HG03097 (cell line): ENCODE data around the gene IRF5.

Experiments
- ATAC-seq: cut with Tn5 transposase; IDR thresholded peaks from one replicate; pipeline ENCODE4 v1.9.1; 2021; ENCODE audit not compliant: unreplicated experiment, low FRiP score

IRF5 gene

GRCh38 chr7:128937647-128938543 lies at the start of gene IRF5:
TSS of gene IRF5 (plus strand) at chr7:128937927. CDS start at chr7:128942082, 4,155 bp downstream.
- ATAC-seq, result no peak

- no peak for ATAC-seq
These were observed 49.5 kb upstream of the IRF5 start for GRCh38 chr7:128888039-128888755.

- ATAC-seq, result no peak
These were observed 49.0 kb upstream of the IRF5 start for GRCh38 chr7:128888756-128889095.

- ATAC-seq, result no peak
These were observed 48.6 kb upstream of the IRF5 start for GRCh38 chr7:128889121-128889520.

GRCh38 chr7:128890306-128891109 lies 47.2 kb upstream of the IRF5 start:
- ATAC-seq, result no peak

GRCh38 chr7:128891110-128891941 lies 46.4 kb upstream of the IRF5 start:
- ATAC-seq, result no peak

- ATAC-seq, result no peak
These were observed 45.8 kb upstream of the IRF5 start for GRCh38 chr7:128891942-128892269.

GRCh38 chr7:128892521-128893250 lies 45.0 kb upstream of the IRF5 start:
- no peak for ATAC-seq

- ATAC-seq, result no peak
These were observed 44.3 kb upstream of the IRF5 start for GRCh38 chr7:128893251-128894100.

GRCh38 chr7:128894101-128894440 lies 43.7 kb upstream of the IRF5 start:
- no peak for ATAC-seq

GRCh38 chr7:128895320-128895719 lies 42.4 kb upstream of the IRF5 start:
- ATAC-seq, result no peak

GRCh38 chr7:128899392-128899791 lies 38.3 kb upstream of the IRF5 start:
- ATAC-seq, result no peak

GRCh38 chr7:128900237-128900636 lies 37.5 kb upstream of the IRF5 start:
- ATAC-seq, result no peak

GRCh38 chr7:128902761-128903585 lies 34.8 kb upstream of the IRF5 start:
- no peak for ATAC-seq

GRCh38 chr7:128903621-128904361 lies 33.9 kb upstream of the IRF5 start:
- no peak for ATAC-seq

GRCh38 chr7:128904381-128905197 lies 33.1 kb upstream of the IRF5 start:
- ATAC-seq, result no peak
